HG02759 (cell line): ENCODE data around the gene SLC49A4.

Experiments used
- ATAC-seq: cut with Tn5 transposase; IDR thresholded peaks from one replicate; pipeline ENCODE4 v1.9.1; 2021; ENCODE audit warnings: mild to moderate bottlenecking, moderate library complexity; ENCODE audit not compliant: unreplicated experiment

SLC49A4 gene

GRCh38 chr3:122784436-122784835 is 10.4 kb upstream of the SLC49A4 start:
- ATAC-seq: no peak

- no peak for ATAC-seq
Measured at GRCh38 chr3:122785231-122785630, 9.6 kb upstream of the SLC49A4 start.

- ATAC-seq: no peak
Measured at GRCh38 chr3:122786066-122786465, 8.8 kb upstream of the SLC49A4 start.

GRCh38 chr3:122787872-122788271 is 7.0 kb upstream of the SLC49A4 start:
- ATAC-seq: no peak

GRCh38 chr3:122789585-122790273 is 5.1 kb upstream of the SLC49A4 start:
- no peak for ATAC-seq

- peak; percentile 66 for ATAC-seq
Measured at GRCh38 chr3:122793568-122794416, 1.1 kb upstream of the SLC49A4 start, which contains the start of gene HSPBAP1. HSPBAP1 (minus strand) TSS chr3:122793831; CDS start chr3:122793680, 151 bp downstream.

GRCh38 chr3:122794483-122794778 is 438 bp upstream of the SLC49A4 start:
- ATAC-seq: no peak

- no peak for ATAC-seq
Measured at GRCh38 chr3:122795674-122796195, 866 bp downstream of the SLC49A4 start.

- no peak for ATAC-seq
Measured at GRCh38 chr3:122797291-122797690, 2.4 kb downstream of the SLC49A4 start.

GRCh38 chr3:122799322-122799721 is 4.5 kb downstream of the SLC49A4 start:
- no peak for ATAC-seq

- no peak for ATAC-seq
Measured at GRCh38 chr3:122800031-122800430, 5.2 kb downstream of the SLC49A4 start.

GRCh38 chr3:122800706-122801237 is 5.9 kb downstream of the SLC49A4 start:
- no peak for ATAC-seq

GRCh38 chr3:122802323-122802722 is 7.5 kb downstream of the SLC49A4 start:
- ATAC-seq: no peak

- ATAC-seq: no peak
Measured at GRCh38 chr3:122803977-122804376, 9.1 kb downstream of the SLC49A4 start.

GRCh38 chr3:122810734-122811133 is 15.9 kb downstream of the SLC49A4 start:
- no peak for ATAC-seq

GRCh38 chr3:122816587-122816986 is 21.7 kb downstream of the SLC49A4 start:
- no peak for ATAC-seq

- ATAC-seq: no peak
Measured at GRCh38 chr3:122824465-122825381, 29.9 kb downstream of the SLC49A4 start.

- no peak for ATAC-seq
Measured at GRCh38 chr3:122825460-122825859, 30.6 kb downstream of the SLC49A4 start.

- no peak for ATAC-seq
Measured at GRCh38 chr3:122826278-122826677, 31.4 kb downstream of the SLC49A4 start.

- no peak for ATAC-seq
Measured at GRCh38 chr3:122828281-122828680, 33.4 kb downstream of the SLC49A4 start.

- no peak for ATAC-seq
Measured at GRCh38 chr3:122835590-122835989, 40.7 kb downstream of the SLC49A4 start.
